GM21528 (cell line): ENCODE measurements around the gene EXOSC1.
"Not testable (repeated sequence)": the region's sequence is repeated elsewhere in the genome, so short reads cannot be mapped to it uniquely, and the experiment has no call there.

Source experiments
- ATAC-seq: cut with Tn5 transposase; IDR thresholded peaks from one replicate; pipeline ENCODE4 v1.9.1; 2021; ENCODE audit warnings: mild to moderate bottlenecking, moderate library complexity; ENCODE audit not compliant: unreplicated experiment, low FRiP score

The EXOSC1 gene

DNA sequence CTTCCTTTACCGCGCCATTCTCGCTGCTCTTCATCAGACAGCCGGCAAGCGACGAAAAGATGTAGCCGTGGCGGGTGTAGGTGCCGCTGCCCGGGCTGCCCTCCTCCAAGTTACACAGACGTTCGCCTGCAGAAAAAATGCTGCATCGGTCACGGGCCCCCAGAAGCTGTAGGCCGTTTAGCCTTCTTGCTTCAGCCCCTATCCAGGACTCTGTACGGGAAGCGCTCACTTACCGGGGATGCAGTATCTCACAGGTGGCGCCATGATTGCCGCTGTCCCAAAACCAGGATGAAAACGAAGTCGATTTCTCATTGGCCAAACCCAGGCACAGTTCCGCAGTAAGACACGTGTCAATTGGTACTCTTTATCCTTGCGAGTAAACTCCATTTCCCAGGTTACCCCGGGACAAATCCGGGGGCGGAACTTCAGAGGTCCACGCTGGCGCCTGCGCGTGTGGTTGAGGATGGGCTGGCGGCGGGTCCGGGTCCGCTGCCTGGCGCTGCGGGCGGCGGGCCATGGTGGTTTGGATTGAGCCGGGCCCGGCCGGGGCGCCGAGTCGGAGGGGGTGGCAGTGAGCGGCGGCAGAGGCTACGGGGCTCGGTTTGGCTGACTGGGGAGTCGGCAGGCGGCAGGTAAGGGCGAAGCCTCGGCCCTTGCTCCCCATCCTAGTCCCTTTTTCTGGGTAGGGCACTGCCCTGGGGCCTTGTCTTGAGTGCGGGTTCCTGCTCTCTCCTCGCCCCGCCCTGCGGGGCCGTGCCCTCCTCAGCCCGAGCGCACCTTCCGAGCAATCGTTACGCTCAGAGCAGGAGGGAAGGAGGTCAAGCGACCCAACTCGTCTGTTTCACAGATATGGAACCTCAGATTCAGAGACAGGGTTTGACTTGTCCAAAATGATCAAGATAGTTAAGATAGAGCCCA, at the start of gene EXOSC1, which contains the start of gene ZDHHC16:
EXOSC1 (minus strand) TSS at position 285 of the 918 bp plus-strand sequence; CDS start at position 264, 21 bp downstream.
ZDHHC16 (plus strand) TSS at position 454 of the 918 bp plus-strand sequence. CDS start 5,501 bp downstream, outside the sequence.
- ATAC-seq: peak; percentile 93

DNA sequence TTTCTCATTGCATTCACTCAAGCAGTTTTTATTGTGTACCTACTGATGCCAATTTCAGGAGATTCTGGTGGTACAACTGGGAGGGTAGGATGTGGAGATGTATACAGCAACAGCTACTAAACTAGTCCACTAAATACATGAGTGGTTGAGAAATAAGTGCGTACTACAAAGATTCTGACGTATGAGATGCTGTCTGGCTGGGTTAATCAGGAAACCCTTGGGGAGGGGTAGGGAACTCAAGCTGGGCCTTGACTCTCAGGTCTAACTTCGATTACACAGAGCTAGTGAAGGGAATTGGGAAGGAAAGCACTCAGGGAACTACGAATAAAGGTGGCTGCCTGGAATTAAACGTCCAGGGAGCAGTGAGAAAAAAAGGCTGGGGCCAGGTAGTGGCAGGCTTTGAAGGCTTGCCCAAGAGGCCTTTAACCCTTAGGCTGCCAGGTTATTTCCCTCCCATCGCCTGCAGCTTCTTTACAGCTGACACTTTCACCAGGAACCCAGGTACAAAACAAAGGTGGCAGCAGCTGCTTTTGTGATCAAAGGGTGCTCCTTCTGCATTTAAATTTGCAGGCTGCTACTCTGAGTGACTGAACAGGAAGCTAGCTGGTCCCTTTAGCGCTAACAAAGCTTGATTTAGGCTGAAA, 49.2 kb upstream of the EXOSC1 start:
- no peak for ATAC-seq

- no peak for ATAC-seq
Observed at GRCh38 chr10:97494151-97494550, 48.3 kb upstream of the EXOSC1 start.

DNA sequence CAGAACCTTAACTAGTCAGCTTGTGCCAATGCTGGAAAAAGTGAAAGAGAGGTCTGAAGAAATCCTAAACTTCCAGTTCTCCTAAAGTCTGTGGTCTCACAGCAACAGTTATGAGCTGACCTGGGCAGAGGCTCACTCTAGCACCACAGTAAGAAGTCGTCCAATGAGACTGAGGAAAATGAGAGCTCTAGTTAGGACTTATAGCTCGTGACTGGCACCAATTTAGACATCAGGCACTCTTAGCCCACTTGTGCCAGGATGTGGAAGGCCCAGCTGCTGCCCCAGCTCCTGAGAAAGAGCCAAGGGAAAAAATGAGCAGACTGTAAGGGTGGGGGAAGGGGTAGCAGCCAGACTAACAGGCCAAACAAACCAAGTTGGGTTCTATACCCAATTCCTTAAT, 44.8 kb upstream of the EXOSC1 start:
- no peak for ATAC-seq

DNA sequence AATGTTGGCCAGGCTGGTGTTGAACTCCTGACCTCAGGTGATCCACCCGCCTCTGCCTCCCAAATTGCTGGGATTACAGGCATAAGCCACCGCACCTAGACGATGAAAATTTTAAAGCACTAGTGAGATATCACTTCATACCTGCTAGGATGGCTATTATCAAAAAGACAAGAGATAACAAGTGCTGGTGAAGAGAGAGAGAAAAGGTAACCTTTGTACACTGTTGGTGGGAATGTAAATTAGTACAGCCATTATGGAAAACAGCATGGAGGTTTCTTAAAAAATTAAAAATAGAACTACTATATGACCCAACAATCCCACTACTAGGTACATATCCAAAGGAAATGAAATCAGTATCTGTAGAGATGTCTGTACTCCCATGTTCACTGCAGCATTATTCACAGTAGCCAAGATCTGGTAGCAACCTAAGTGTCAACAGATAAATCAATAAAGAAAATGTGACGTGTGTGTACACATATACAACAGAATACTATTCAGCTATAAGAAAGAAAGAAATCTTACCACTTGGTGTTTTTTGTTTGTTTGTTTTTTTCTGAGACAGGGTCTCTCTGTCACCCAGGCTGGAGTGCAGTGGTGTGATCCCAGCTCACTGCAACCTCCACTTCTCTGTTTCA, 40.0 kb upstream of the EXOSC1 start:
- no peak for ATAC-seq

DNA sequence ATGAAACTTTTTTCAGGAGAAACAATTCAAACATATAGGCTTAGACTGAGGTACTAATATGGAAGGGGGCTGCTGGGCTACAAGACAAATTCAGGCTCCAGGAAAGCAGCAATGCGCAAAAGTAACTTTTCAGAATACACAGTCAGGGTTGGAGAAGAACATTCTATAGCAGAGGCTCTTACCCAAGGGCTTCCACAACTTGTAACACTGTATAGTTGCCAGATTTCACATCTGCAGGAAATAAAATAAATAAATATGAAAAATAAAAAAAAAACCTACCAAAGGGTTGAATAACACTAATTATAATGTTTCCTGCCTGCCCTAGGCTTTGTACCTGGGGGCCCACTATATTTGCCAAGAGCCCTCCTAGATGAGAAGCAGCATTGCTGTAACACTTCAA, 38.1 kb upstream of the EXOSC1 start:
- no peak for ATAC-seq

DNA sequence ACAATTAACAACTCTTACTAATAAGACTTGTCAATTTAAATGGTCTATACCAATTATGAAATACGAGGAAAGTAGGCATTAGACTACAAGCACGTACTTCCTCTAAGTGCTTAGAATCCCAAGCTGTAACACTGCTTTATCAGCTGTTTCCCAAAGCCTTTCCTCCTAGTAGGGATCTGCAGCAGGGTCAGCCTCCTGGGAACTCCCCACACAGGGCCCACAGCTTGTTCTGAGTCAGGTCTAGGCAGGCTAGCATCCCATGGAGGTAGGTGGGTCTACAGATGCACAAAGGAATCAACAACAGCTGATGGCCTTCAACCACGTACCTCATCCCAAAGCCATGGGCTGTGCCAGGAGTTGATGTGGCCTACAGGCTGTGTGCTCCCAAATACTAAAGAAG, 37.7 kb upstream of the EXOSC1 start:
- ATAC-seq: no peak

DNA sequence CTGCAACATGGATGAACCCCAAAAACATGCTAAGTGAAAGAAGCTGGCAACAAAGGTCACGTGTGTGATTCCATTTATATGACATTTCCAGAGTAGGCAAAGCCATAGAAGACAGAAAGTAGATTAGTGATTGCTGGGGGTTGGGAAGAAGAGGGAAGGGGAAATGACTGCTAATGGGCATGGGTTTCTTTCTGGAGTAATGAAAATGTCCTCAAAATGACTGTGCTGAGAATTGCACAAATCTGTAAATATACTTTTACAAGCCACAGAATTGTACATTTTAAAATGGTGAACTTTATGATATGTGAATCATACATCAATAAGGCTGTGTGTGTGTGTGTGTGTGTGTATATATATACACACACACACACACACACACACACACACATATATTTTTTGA, 36.6 kb upstream of the EXOSC1 start:
- ATAC-seq: no peak

- no peak for ATAC-seq
Observed at GRCh38 chr10:97481071-97481470, 35.3 kb upstream of the EXOSC1 start.

DNA sequence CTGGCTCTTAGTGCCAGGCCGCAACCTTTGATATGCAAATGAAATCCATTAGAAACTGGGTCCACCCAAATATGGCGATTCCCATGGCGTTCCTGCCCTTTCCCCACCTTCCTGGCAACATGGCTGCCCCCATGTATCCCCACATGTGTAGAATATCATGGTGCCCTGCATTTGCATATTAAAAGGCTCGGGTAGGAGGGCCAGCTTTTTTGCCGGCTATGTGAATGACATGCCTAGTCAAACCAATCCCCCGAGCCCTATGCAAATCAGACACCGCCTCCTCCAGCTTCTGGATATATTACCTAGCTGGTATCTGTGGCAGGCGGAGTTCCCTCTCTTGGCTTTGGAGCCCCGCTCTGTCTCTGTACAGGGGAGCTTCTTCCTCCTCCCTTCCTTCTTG, 34.1 kb upstream of the EXOSC1 start:
- no peak for ATAC-seq

DNA sequence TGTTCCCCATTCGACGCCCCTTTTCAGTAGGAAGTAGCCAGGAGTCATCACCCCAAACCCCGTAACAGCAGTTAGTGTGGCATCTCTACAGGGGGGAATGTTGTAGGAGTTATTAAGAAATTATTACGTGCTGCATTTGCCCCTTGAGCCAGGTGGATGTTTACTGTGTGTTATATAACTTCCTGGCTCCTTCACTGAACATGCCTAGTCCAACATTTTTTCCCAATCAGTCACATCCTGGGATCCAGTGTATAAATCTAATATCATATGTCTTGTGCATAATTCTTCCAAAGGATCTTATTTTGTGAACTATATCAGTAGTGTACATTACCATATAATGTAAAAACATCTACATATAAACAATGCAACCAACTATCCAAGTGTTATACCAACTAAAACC, 33.6 kb upstream of the EXOSC1 start:
- ATAC-seq: not testable (repeated sequence)

DNA sequence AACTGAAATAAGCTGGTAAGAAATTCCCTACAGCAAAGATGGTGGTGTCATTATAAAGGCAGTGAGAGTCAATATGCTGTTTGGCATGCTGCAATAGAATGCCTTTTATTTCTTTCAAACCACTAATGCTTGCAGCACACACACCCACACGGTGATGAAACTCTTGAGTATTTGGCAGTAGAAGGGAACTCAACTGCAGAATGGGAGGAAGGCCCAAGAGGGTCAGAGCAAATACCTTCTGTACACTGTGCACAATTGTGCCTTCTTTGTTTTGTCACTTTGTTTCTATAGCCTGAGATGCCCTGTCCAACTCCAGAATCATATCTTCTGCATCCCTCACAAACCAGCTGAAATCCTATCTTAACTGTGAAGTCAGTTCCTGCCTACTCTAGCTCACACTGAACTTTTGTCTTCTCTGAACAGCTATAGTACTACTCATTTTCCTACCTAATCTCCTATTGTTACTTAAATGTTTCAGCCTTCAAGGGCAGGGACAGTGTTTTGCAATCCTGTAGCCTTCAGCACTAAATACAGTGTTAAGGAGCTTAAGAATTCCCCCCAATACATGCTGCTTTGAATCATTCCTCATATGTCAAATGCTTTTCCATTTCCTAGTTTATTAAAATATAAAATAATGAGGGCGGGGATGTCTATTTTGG, 30.3 kb upstream of the EXOSC1 start:
- no peak for ATAC-seq

DNA sequence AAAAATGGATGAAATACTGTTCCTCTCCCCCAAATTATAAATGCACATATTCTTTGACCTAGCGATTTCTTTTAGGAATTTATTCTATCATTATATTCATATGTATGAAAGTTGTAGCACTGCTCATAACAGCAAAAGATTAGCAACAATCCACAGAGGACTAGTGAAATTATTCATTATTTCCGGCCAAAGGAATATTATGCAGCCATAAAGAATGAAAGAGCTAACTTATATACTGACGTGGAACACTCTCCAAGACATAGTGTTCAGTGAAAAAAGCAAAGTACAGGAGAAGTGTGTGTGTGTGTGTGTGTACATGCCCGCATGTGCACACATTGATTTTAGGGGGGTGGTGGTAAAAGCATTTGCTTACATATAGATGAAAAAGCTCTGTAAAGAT, 29.1 kb upstream of the EXOSC1 start:
- no peak for ATAC-seq

- ATAC-seq: not testable (repeated sequence)
Observed at GRCh38 chr10:97468781-97469180, 23.0 kb upstream of the EXOSC1 start.

DNA sequence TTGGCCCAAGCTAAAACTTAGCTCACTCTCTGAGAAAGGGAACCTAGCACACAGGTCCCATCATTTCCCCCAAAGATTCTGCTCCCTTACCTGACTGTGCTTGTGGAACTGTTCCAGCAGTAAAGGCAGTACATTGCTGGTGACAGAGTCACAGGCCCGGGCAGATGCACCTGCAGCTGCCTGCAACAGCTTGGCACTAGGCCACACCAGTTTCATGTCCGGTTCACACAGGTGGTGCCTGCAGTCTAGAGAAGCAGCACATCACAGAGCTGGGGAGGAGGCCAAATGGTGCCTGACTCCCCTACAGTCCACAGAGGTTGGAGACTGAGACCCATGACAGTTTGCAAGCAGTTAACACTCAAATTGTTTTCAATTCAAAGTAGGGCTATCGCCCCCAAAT, 22.4 kb upstream of the EXOSC1 start:
- no peak for ATAC-seq

GRCh38 chr10:97466755-97467154, 20.9 kb upstream of the EXOSC1 start:
- ATAC-seq: no peak

- ATAC-seq: no peak
Observed at GRCh38 chr10:97465982-97466381, 20.2 kb upstream of the EXOSC1 start.

DNA sequence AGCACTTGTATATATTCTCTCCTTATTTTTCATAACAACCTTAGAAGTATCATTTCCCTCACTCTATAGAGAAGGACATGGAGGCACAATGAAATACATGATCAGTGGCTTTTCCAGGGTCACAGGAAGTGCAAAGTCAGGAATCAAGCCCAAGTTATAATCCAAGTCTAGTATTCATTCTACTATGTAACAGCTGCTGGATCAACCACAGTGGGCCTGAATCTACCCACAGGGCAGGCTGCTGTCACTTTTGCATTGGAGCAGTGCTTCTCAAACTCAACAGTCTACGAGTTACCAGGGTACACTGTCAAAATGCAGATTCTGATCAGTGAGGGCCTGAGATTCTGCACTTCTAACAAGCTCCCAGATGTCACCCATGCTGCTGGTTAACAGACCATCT, 18.4 kb upstream of the EXOSC1 start:
- no peak for ATAC-seq

GRCh38 chr10:97463363-97464132, 17.7 kb upstream of the EXOSC1 start:
- ATAC-seq: no peak

DNA sequence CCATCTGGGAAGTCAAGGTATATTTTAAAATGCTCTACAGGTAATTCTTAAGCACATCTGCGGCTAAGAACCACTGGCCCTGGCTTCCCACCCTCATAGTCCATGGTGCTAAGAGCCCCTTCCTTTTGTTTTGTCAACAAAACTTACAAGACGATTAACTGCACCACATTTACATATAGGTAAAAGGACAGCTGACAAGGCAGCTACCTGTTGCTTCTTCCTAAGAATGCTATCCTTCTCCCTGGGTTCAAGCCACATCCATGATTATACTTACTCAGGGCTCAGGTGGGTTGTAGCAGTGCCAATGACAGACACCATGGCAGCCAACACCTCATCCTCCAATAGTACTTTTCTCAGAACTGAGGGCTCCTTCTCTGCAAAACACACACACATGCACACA, 16.5 kb upstream of the EXOSC1 start:
- ATAC-seq: no peak
